H9 (cell line): Measurements from ENCODE around the gene WDR82. TPM values are rescaled to one million over a fixed set of nuclear protein-coding genes. Genes with fewer than 3 reads are reported as not detected.
A peak's percentile ranks its signal among the peaks of the same experiment; 100 is the strongest.

ENCODE experiments used
- DNase-seq: peaks from one replicate; pipeline ENCODE4 v3.0.0-alpha.2; 2017
- H2AFZ ChIP-seq: one replicate; pipeline ENCODE4 v1.6.1; 2013; ENCODE audit warnings: mild to moderate bottlenecking, low read length, control low read depth, moderate library complexity
- H2AK5ac ChIP-seq: 2 replicates; pipeline ENCODE4 v1.6.1; 2013; ENCODE audit warnings: low read length, control low read depth, mixed read lengths; ENCODE audit not compliant: insufficient read length
- H2BK120ac ChIP-seq: one replicate; pipeline ENCODE4 v1.6.1; 2013; ENCODE audit warnings: low read depth, mild to moderate bottlenecking, low read length, control low read depth, inconsistent platforms; ENCODE audit not compliant: poor library complexity, severe bottlenecking
- H2BK12ac ChIP-seq: 2 replicates; pipeline ENCODE4 v1.6.1; 2013; ENCODE audit warnings: low read length, control low read depth, mixed read lengths, low read depth; ENCODE audit not compliant: insufficient read length
- H2BK15ac ChIP-seq: 2 replicates; pipeline ENCODE4 v1.6.1; 2013; ENCODE audit warnings: low read depth, low read length, control low read depth
- H2BK20ac ChIP-seq: one replicate; pipeline ENCODE4 v1.6.1; 2013; ENCODE audit warnings: low read depth, mild to moderate bottlenecking, low read length, control low read depth, inconsistent platforms; ENCODE audit not compliant: poor library complexity, severe bottlenecking
- H2BK5ac ChIP-seq: 2 replicates; pipeline ENCODE4 v1.6.1; 2013; ENCODE audit warnings: low read length, control low read depth, mixed read lengths; ENCODE audit not compliant: insufficient read length
- H3K14ac ChIP-seq: 2 replicates; pipeline ENCODE4 v1.6.1; 2013; ENCODE audit warnings: low read length, control low read depth; ENCODE audit not compliant: insufficient read depth
- H3K18ac ChIP-seq: 2 replicates; pipeline ENCODE4 v1.6.1; 2013; ENCODE audit warnings: low read depth, mild to moderate bottlenecking, mixed read lengths, low read length, control low read depth; ENCODE audit not compliant: insufficient read length
- H3K23ac ChIP-seq: 2 replicates; pipeline ENCODE4 v1.6.1; 2013; ENCODE audit warnings: low read length, control low read depth, mixed read lengths, low read depth; ENCODE audit not compliant: insufficient read length
- H3K23me2 ChIP-seq: 2 replicates; pipeline ENCODE4 v1.6.1; 2013; ENCODE audit warnings: low read depth, mild to moderate bottlenecking, mixed read lengths, low read length, control low read depth; ENCODE audit not compliant: insufficient read length, poor library complexity, severe bottlenecking
- H3K27ac ChIP-seq: 2 replicates; pipeline ENCODE4 v1.5.1; 2013; ENCODE audit warnings: low read length, control low read depth, mixed read lengths, low read depth; ENCODE audit not compliant: insufficient read length
- H3K27me3 ChIP-seq: 2 replicates; pipeline ENCODE4 v1.6.1; 2013; ENCODE audit warnings: low read length, control low read depth, inconsistent platforms; ENCODE audit not compliant: insufficient read depth
- H3K4ac ChIP-seq: 2 replicates; pipeline ENCODE4 v1.6.1; 2013; ENCODE audit warnings: low read depth, mild to moderate bottlenecking, control low read depth, inconsistent platforms, low read length, moderate library complexity
- H3K4me1 ChIP-seq: 2 replicates; pipeline ENCODE4 v1.6.1; 2013; ENCODE audit warnings: low read length, control low read depth, inconsistent platforms; ENCODE audit not compliant: insufficient read depth
- H3K4me2 ChIP-seq: 2 replicates; pipeline ENCODE4 v1.6.1; 2013; ENCODE audit warnings: low read length, control low read depth, mixed read lengths; ENCODE audit not compliant: insufficient read length, insufficient read depth
- H3K56ac ChIP-seq: 2 replicates; pipeline ENCODE4 v1.6.1; 2013; ENCODE audit warnings: low read depth, mild to moderate bottlenecking, mixed read lengths, low read length, control low read depth; ENCODE audit not compliant: insufficient read length
- H3K79me1 ChIP-seq: 2 replicates; pipeline ENCODE4 v1.6.1; 2013; ENCODE audit warnings: low read depth, mild to moderate bottlenecking, moderate library complexity, low read length, control low read depth, inconsistent platforms; ENCODE audit not compliant: insufficient read depth, poor library complexity, severe bottlenecking
- H3K79me2 ChIP-seq: 2 replicates; pipeline ENCODE4 v1.6.1; 2013; ENCODE audit warnings: low read length, control low read depth, inconsistent platforms; ENCODE audit not compliant: insufficient read depth
- H3K9ac ChIP-seq: 2 replicates; pipeline ENCODE4 v1.6.1; 2013; ENCODE audit warnings: low read length, control low read depth, mixed read lengths; ENCODE audit not compliant: insufficient read length; ENCODE audit errors: extremely low read depth
- H3K9me3 ChIP-seq: one replicate; pipeline ENCODE4 v1.6.1; 2013; ENCODE audit warnings: low read depth, low read length, inconsistent platforms; ENCODE audit not compliant: control insufficient read depth
- H3T11ph ChIP-seq: one replicate; pipeline ENCODE4 v1.6.1; 2013; ENCODE audit warnings: mild to moderate bottlenecking, low read length, control low read depth, inconsistent platforms
- H4K20me1 ChIP-seq: one replicate; pipeline ENCODE4 v1.6.1; 2013; ENCODE audit not compliant: control insufficient read depth, insufficient read length, insufficient read depth
- H4K5ac ChIP-seq: 2 replicates; pipeline ENCODE4 v1.6.1; 2013; ENCODE audit warnings: low read depth, mild to moderate bottlenecking, mixed read lengths, low read length, control low read depth; ENCODE audit not compliant: insufficient read length
- H4K8ac ChIP-seq: replicated peaks from 2 replicates; pipeline ENCODE4 v1.6.1; 2013; ENCODE audit warnings: low read length, control low read depth, mixed read lengths, low read depth; ENCODE audit not compliant: insufficient read length
- H4K91ac ChIP-seq: 2 replicates; pipeline ENCODE4 v1.6.1; 2013; ENCODE audit warnings: low read depth, mild to moderate bottlenecking, moderate library complexity, mixed read lengths, low read length, control low read depth; ENCODE audit not compliant: insufficient read length
- H3K27ac Mint-ChIP-seq, 3 experiments: 2 replicates in 2 of 3; 3 replicates in 1 of 3; pipeline ENCODE4 v1.8.0; 2020 to 2021; ENCODE audit warnings: mixed read lengths in 3 of 3, mild to moderate bottlenecking in 1 of 3, moderate library complexity in 1 of 3
- H3K27me3 Mint-ChIP-seq: 2 replicates; pipeline ENCODE4 v1.8.0; 2021; ENCODE audit warnings: low read depth, mild to moderate bottlenecking, moderate library complexity, mixed read lengths
- H3K36me3 Mint-ChIP-seq, 3 experiments: 2 replicates in 2 of 3; 3 replicates in 1 of 3; pipeline ENCODE4 v1.8.0; 2020 to 2021; ENCODE audit warnings: low read depth in 3 of 3, mixed read lengths in 3 of 3; ENCODE audit not compliant: insufficient read depth in 1 of 3
- H3K4me1 Mint-ChIP-seq, 2 experiments: 2 replicates each; pipeline ENCODE4 v1.8.0; 2020; ENCODE audit warnings: mixed read lengths in 2 of 2
- H3K4me3 Mint-ChIP-seq, 2 experiments: 2 replicates in 1 of 2; 3 replicates in 1 of 2; pipeline ENCODE4 v1.8.0; 2020 to 2021; ENCODE audit warnings: mild to moderate bottlenecking in 2 of 2, mixed read lengths in 2 of 2, moderate library complexity in 1 of 2
- H3K9me3 Mint-ChIP-seq, 2 experiments: 2 replicates in 1 of 2; 3 replicates in 1 of 2; pipeline ENCODE4 v1.8.0; 2020; ENCODE audit warnings: mild to moderate bottlenecking in 2 of 2, mixed read lengths in 2 of 2, moderate library complexity in 1 of 2
- WGBS: extraction: QIAGEN DNeasy Blood & Tissue Kit; methylation state at CpG from one replicate; pipeline ENCODE4 v1.1.7; 2013; ENCODE audit warnings: missing lambda C conversion rate, low lambda C conversion rate, mixed read lengths; ENCODE audit not compliant: insufficient read length; ENCODE audit errors: extremely low coverage; 5-methylcytosine and 5-hydroxymethylcytosine counted together
- total RNA-seq: library from RNA; stranded (reverse); gene quantifications from 2 replicates; pipeline ENCODE4 v1.2.1, GENCODE V29; 2021
- TF ChIP-seq, protein P1 (sequence below): fragments of 200-600 bp; sonication (generic); conservative IDR thresholded peaks from 3 replicates; pipeline ENCODE4 v1.8.0; 2021; ENCODE audit warnings: antibody characterized with exemption, mild to moderate bottlenecking

The WDR82 gene
- total RNA-seq, 1 experiment from 2014 or later: 83.1 TPM

DNA sequence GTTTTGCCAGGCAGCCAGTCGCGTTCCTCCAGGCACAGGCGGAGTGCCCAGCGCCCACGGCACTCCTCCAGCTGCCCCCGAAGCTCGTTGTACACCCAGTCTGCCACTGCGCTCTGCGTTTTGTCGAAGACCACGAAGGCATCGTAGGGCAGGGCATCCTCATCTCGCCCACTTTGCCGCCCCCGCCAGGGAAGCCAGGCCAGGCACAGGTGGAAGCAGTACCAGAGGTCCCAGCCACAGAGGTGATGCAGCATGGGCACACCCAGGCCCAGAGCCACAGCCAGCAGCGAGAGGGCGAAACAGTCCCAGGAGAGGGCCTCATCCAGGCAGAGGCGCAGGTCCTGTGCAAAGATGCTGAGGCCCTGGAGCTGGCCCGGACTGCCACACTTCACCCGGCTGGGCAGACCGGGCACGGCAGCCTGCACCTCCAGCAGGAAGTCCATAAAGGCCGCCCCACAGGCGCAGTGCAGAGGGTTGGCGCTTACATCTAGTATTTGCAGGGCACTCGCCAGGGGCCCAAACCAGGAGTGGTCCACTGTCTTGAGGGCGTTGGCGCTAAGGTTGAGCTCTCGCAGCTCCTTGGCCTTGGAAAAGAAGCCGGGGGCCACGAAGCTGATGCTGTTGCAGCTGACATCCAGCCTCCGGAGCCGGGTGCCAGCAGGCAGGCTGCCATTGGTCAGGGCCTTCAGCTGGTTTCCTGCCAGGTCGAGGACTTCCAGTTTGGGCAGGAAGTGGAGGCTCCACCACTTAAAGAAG, 56.7 kb downstream of the WDR82 start:
- H3K23ac ChIP-seq: no peak overlapping the region
- H3K4me1 ChIP-seq: no peaks in the 10 kb centered on the region; the same call in 1 of the 2 replicates
- no peaks in the 10 kb centered on the region for H3K79me1 ChIP-seq
- H2BK20ac ChIP-seq: no peak overlapping the region
- H3K27me3 ChIP-seq: no peaks in the 10 kb centered on the region
- no peaks in the 10 kb centered on the region for H3K79me2 ChIP-seq
- no peak overlapping the region for H2AK5ac ChIP-seq
- H3K56ac ChIP-seq: no peak overlapping the region
- no peak overlapping the region for H3K27ac Mint-ChIP-seq
- H3K18ac ChIP-seq: no peak overlapping the region
- WGBS: no CpG with 5 or more reads among the region's 34 CpGs
- H4K8ac ChIP-seq: no peak overlapping the region
- H3K4me2 ChIP-seq: no peak overlapping the region
- no peak overlapping the region for H3T11ph ChIP-seq
- peak; percentile 24 for DNase-seq
- H3K36me3 Mint-ChIP-seq: peaks cover 0 to under 1% (median 0%) of the 10 kb centered on the region in 3 experiments; a peak in 1 of 7 replicates
- no peak overlapping the region for H4K5ac ChIP-seq
- no peak overlapping the region for H3K9ac ChIP-seq
- H3K9me3 Mint-ChIP-seq: no peaks in the 10 kb centered on the region; a peak in 2 of 5 replicates
- no peak overlapping the region for H2BK15ac ChIP-seq
- no peak overlapping the region for H3K4ac ChIP-seq
- no peak overlapping the region for H2BK5ac ChIP-seq
- no peaks in the 10 kb centered on the region for H3K23me2 ChIP-seq
- no peaks in the 10 kb centered on the region for H3K9me3 ChIP-seq
- H2AFZ ChIP-seq: no peak overlapping the region
- TF ChIP-seq, protein P1, sequence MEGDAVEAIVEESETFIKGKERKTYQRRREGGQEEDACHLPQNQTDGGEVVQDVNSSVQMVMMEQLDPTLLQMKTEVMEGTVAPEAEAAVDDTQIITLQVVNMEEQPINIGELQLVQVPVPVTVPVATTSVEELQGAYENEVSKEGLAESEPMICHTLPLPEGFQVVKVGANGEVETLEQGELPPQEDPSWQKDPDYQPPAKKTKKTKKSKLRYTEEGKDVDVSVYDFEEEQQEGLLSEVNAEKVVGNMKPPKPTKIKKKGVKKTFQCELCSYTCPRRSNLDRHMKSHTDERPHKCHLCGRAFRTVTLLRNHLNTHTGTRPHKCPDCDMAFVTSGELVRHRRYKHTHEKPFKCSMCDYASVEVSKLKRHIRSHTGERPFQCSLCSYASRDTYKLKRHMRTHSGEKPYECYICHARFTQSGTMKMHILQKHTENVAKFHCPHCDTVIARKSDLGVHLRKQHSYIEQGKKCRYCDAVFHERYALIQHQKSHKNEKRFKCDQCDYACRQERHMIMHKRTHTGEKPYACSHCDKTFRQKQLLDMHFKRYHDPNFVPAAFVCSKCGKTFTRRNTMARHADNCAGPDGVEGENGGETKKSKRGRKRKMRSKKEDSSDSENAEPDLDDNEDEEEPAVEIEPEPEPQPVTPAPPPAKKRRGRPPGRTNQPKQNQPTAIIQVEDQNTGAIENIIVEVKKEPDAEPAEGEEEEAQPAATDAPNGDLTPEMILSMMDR: no peak
- H4K91ac ChIP-seq: no peak overlapping the region
- no peak overlapping the region for H2BK12ac ChIP-seq
- no peak overlapping the region for H2BK120ac ChIP-seq
- H3K4me3 Mint-ChIP-seq: no peak overlapping the region
- peaks cover 3 to 24% of the 10 kb centered on the region in 2 experiments for H3K4me1 Mint-ChIP-seq
- no peak overlapping the region for H3K27ac ChIP-seq
- H3K14ac ChIP-seq: no peak overlapping the region
- no peaks in the 10 kb centered on the region; the same call in none of the 2 replicates for H3K27me3 Mint-ChIP-seq
- peaks cover 3% of the 10 kb centered on the region for H4K20me1 ChIP-seq
